HEK293 (cell line): ENCODE measurements around the gene HBZ.

Source experiments
- GLIS2 ChIP-seq: fragments of 450-650 bp; formaldehyde crosslinking; IDR thresholded peaks from 2 replicates; pipeline ENCODE4 v1.5.1; 2016; ENCODE audit warnings: missing biosample characterization, missing genetic modification characterization
- HOXC10 ChIP-seq: sonication (generic); formaldehyde crosslinking; IDR thresholded peaks from 2 replicates; pipeline ENCODE4 v1.8.1; 2023; ENCODE audit warnings: mild to moderate bottlenecking, missing genetic modification reagents
- KLF10 ChIP-seq: fragments of 450-650 bp; IDR thresholded peaks from 2 replicates; pipeline ENCODE4 v1.5.1; 2018; ENCODE audit warnings: missing biosample characterization, mild to moderate bottlenecking, missing genetic modification characterization
- KLF16 ChIP-seq: fragments of 450-650 bp; formaldehyde crosslinking; IDR thresholded peaks from 2 replicates; pipeline ENCODE4 v1.5.1; 2017; ENCODE audit warnings: missing biosample characterization, missing genetic modification characterization
- YY1 ChIP-seq: fragments of 450-650 bp; formaldehyde crosslinking; IDR thresholded peaks from 2 replicates; pipeline ENCODE4 v1.5.1; 2018; ENCODE audit warnings: missing biosample characterization, missing genetic modification characterization
- ZBTB20 ChIP-seq: fragments of 450-650 bp; formaldehyde crosslinking; IDR thresholded peaks from 2 replicates; pipeline ENCODE4 v1.5.1; 2016; ENCODE audit warnings: missing biosample characterization, missing genetic modification characterization
- ZNF112 ChIP-seq: fragments of 450-650 bp; formaldehyde crosslinking; IDR thresholded peaks from 2 replicates; pipeline ENCODE4 v1.5.0; 2017; ENCODE audit warnings: missing biosample characterization, missing genetic modification characterization
- ZNF184 ChIP-seq: fragments of 450-650 bp; IDR thresholded peaks from 2 replicates; pipeline ENCODE4 v1.5.1; 2018; ENCODE audit warnings: missing biosample characterization, mild to moderate bottlenecking, missing genetic modification characterization
- ZNF404 ChIP-seq: fragments of 450-650 bp; formaldehyde crosslinking; IDR thresholded peaks from 2 replicates; pipeline ENCODE4 v1.5.1; 2017; ENCODE audit warnings: missing biosample characterization, missing genetic modification characterization
- ZNF521 ChIP-seq: fragments of 450-650 bp; formaldehyde crosslinking; IDR thresholded peaks from 2 replicates; pipeline ENCODE4 v1.5.1; 2017; ENCODE audit warnings: missing biosample characterization, mild to moderate bottlenecking, missing genetic modification characterization
- ZNF544 ChIP-seq: fragments of 450-650 bp; formaldehyde crosslinking; IDR thresholded peaks from 2 replicates; pipeline ENCODE4 v1.5.0; 2017; ENCODE audit warnings: missing biosample characterization, missing genetic modification characterization
- ZNF571 ChIP-seq: fragments of 450-650 bp; formaldehyde crosslinking; IDR thresholded peaks from 2 replicates; pipeline ENCODE4 v1.5.0; 2017; ENCODE audit warnings: missing biosample characterization, missing genetic modification characterization
- ZNF664 ChIP-seq: fragments of 450-650 bp; formaldehyde crosslinking; IDR thresholded peaks from 2 replicates; pipeline ENCODE4 v1.5.1; 2016; ENCODE audit warnings: missing biosample characterization, missing genetic modification characterization
- ZNF707 ChIP-seq: fragments of 450-650 bp; formaldehyde crosslinking; IDR thresholded peaks from 2 replicates; pipeline ENCODE4 v1.5.1; 2016; ENCODE audit warnings: missing biosample characterization, missing genetic modification characterization
- ZNF791 ChIP-seq: fragments of 450-650 bp; formaldehyde crosslinking; IDR thresholded peaks from 2 replicates; pipeline ENCODE4 v1.5.1; 2016; ENCODE audit warnings: missing biosample characterization, missing genetic modification characterization
- ZNF843 ChIP-seq: fragments of 450-650 bp; formaldehyde crosslinking; IDR thresholded peaks from 2 replicates; pipeline ENCODE4 v1.5.1; 2016; ENCODE audit warnings: missing biosample characterization, missing genetic modification characterization
- TF ChIP-seq, protein P1 (sequence below): fragments of 450-650 bp; formaldehyde crosslinking; optimal IDR thresholded peaks from 2 replicates; pipeline ENCODE3; 2016; ENCODE audit warnings: missing biosample characterization, mild to moderate bottlenecking, missing genetic modification characterization
- TF ChIP-seq, protein P2 (sequence below): fragments of 450-650 bp; IDR thresholded peaks from 2 replicates; pipeline ENCODE4 v1.5.1; 2018; ENCODE audit warnings: missing biosample characterization, missing genetic modification characterization
- TF ChIP-seq, protein P3 (sequence below): fragments of 450-650 bp; formaldehyde crosslinking; IDR thresholded peaks from 2 replicates; pipeline ENCODE4 v1.5.1; 2016; ENCODE audit warnings: missing biosample characterization, missing genetic modification characterization
- TF ChIP-seq, protein P4 (sequence below): fragments of 450-650 bp; formaldehyde crosslinking; IDR thresholded peaks from 2 replicates; pipeline ENCODE4 v1.5.1; 2016; ENCODE audit warnings: missing biosample characterization, missing genetic modification characterization, borderline replicate concordance
- TF ChIP-seq, protein P5 (sequence below): fragments of 450-650 bp; formaldehyde crosslinking; IDR thresholded peaks from 2 replicates; pipeline ENCODE4 v1.5.1; 2016; ENCODE audit warnings: missing biosample characterization, missing genetic modification characterization
- TF ChIP-seq, protein P6 (sequence below): fragments of 450-650 bp; formaldehyde crosslinking; IDR thresholded peaks from 2 replicates; pipeline ENCODE4 v1.5.1; 2016; ENCODE audit warnings: missing biosample characterization, missing genetic modification characterization
- TF ChIP-seq, protein P7 (sequence below): fragments of 450-650 bp; formaldehyde crosslinking; IDR thresholded peaks from 2 replicates; pipeline ENCODE4 v1.5.1; 2016; ENCODE audit warnings: missing biosample characterization, missing genetic modification characterization
- TF ChIP-seq, protein P8 (sequence below): fragments of 450-650 bp; formaldehyde crosslinking; IDR thresholded peaks from 2 replicates; pipeline ENCODE4 v1.5.1; 2016; ENCODE audit warnings: missing biosample characterization, missing genetic modification characterization

HBZ gene

DNA sequence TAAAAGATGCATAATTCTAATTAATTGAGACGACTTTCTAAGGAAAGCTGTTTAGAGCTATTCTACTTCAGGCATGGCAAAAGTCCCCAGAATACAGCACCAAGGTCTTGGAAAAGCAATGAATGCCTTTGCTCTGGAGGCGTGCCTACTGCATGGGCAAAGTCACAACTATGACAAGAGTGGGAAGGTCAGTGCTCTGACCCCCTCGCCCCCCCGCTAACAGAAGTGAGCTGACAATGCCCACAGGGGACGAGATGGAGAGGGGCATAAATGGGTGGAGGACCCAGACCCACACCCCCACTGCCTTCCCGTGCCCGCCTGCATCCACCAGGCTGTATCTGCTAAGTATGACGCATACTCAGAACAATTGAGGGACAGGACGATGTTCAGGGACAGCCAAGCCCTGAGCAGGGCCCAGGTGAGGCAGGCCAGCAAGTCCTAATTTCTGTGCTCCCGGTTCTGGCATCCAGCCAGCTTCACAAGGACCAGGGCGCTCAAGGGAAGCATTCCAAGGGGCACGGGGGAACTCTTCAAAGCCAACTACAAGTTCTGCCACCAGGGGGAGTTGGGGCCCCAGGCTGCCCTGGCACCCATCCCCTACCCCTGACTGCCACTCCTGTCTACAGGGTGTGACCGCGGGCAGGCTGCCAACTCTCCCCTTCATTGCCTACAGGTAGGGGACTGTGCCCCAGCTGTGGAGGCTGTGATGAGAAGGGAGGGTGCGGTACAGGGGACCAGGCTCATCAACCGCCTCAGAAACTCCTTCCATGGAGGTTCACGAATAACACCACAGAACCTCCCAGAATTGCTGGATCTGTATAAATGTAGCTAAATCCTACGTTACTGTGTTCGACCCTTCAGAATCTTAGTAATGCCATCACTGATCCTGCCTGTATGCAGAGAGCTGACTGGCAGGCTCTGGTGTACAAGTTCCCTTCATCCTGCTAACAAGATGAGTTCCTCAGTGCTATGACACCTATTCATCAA, 34.8 kb upstream of the HBZ start (continued):
- TF ChIP-seq HOXC10 (CRISPR knock-in tag) (no peak), GLIS2 (tag by site-specific recombination) (peak; percentile 44; the same call in 1 of the 2 replicates), ZNF184 (tag by site-specific recombination) (no peak), ZNF791 (tag by site-specific recombination) (no peak), ZNF404 (tag by site-specific recombination) (no peak), ZNF707 (tag by site-specific recombination) (no peak), ZBTB20 (tag by site-specific recombination) (peak; percentile 82), KLF16 (peak; percentile 69; the same call in 1 of the 2 replicates), ZNF664 (tag by site-specific recombination) (no peak), ZNF571 (tag by site-specific recombination) (no peak), ZNF112 (tag by site-specific recombination) (no peak), ZNF544 (tag by site-specific recombination) (0 out of 2 replicates have a peak, but pooled peaks have one; percentile 29), YY1 (tag by site-specific recombination) (no peak), ZNF521 (tag by site-specific recombination) (no peak), ZNF843 (no peak), KLF10 (peak; percentile 37; the same call in 1 of the 2 replicates)
- TF ChIP-seq, protein P1, sequence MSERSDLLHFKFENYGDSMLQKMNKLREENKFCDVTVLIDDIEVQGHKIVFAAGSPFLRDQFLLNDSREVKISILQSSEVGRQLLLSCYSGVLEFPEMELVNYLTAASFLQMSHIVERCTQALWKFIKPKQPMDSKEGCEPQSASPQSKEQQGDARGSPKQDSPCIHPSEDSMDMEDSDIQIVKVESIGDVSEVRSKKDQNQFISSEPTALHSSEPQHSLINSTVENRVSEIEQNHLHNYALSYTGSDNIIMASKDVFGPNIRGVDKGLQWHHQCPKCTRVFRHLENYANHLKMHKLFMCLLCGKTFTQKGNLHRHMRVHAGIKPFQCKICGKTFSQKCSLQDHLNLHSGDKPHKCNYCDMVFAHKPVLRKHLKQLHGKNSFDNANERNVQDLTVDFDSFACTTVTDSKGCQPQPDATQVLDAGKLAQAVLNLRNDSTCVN (tag by site-specific recombination) = peak; percentile 14
- TF ChIP-seq, protein P2, sequence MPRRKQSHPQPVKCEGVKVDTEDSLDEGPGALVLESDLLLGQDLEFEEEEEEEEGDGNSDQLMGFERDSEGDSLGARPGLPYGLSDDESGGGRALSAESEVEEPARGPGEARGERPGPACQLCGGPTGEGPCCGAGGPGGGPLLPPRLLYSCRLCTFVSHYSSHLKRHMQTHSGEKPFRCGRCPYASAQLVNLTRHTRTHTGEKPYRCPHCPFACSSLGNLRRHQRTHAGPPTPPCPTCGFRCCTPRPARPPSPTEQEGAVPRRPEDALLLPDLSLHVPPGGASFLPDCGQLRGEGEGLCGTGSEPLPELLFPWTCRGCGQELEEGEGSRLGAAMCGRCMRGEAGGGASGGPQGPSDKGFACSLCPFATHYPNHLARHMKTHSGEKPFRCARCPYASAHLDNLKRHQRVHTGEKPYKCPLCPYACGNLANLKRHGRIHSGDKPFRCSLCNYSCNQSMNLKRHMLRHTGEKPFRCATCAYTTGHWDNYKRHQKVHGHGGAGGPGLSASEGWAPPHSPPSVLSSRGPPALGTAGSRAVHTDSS = no peak
- TF ChIP-seq, protein P3, sequence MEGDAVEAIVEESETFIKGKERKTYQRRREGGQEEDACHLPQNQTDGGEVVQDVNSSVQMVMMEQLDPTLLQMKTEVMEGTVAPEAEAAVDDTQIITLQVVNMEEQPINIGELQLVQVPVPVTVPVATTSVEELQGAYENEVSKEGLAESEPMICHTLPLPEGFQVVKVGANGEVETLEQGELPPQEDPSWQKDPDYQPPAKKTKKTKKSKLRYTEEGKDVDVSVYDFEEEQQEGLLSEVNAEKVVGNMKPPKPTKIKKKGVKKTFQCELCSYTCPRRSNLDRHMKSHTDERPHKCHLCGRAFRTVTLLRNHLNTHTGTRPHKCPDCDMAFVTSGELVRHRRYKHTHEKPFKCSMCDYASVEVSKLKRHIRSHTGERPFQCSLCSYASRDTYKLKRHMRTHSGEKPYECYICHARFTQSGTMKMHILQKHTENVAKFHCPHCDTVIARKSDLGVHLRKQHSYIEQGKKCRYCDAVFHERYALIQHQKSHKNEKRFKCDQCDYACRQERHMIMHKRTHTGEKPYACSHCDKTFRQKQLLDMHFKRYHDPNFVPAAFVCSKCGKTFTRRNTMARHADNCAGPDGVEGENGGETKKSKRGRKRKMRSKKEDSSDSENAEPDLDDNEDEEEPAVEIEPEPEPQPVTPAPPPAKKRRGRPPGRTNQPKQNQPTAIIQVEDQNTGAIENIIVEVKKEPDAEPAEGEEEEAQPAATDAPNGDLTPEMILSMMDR = peak; percentile 69
- TF ChIP-seq, protein P4, sequence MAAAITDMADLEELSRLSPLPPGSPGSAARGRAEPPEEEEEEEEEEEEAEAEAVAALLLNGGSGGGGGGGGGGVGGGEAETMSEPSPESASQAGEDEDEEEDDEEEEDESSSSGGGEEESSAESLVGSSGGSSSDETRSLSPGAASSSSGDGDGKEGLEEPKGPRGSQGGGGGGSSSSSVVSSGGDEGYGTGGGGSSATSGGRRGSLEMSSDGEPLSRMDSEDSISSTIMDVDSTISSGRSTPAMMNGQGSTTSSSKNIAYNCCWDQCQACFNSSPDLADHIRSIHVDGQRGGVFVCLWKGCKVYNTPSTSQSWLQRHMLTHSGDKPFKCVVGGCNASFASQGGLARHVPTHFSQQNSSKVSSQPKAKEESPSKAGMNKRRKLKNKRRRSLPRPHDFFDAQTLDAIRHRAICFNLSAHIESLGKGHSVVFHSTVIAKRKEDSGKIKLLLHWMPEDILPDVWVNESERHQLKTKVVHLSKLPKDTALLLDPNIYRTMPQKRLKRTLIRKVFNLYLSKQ (tag by site-specific recombination) = no peak
- TF ChIP-seq, protein P5, sequence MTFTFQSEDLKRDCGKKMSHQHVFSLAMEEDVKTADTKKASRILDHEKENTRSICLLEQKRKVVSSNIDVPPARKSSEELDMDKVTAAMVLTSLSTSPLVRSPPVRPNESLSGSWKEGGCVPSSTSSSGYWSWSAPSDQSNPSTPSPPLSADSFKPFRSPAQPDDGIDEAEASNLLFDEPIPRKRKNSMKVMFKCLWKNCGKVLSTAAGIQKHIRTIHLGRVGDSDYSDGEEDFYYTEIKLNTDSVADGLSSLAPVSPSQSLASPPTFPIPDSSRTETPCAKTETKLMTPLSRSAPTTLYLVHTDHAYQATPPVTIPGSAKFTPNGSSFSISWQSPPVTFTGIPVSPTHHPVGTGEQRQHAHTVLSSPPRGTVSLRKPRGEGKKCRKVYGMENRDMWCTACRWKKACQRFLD (tag by site-specific recombination) = no peak
- TF ChIP-seq, protein P6, sequence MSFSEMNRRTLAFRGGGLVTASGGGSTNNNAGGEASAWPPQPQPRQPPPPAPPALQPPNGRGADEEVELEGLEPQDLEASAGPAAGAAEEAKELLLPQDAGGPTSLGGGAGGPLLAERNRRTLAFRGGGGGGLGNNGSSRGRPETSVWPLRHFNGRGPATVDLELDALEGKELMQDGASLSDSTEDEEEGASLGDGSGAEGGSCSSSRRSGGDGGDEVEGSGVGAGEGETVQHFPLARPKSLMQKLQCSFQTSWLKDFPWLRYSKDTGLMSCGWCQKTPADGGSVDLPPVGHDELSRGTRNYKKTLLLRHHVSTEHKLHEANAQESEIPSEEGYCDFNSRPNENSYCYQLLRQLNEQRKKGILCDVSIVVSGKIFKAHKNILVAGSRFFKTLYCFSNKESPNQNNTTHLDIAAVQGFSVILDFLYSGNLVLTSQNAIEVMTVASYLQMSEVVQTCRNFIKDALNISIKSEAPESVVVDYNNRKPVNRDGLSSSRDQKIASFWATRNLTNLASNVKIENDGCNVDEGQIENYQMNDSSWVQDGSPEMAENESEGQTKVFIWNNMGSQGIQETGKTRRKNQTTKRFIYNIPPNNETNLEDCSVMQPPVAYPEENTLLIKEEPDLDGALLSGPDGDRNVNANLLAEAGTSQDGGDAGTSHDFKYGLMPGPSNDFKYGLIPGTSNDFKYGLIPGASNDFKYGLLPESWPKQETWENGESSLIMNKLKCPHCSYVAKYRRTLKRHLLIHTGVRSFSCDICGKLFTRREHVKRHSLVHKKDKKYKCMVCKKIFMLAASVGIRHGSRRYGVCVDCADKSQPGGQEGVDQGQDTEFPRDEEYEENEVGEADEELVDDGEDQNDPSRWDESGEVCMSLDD (tag by site-specific recombination) = no peak
- TF ChIP-seq, protein P7, sequence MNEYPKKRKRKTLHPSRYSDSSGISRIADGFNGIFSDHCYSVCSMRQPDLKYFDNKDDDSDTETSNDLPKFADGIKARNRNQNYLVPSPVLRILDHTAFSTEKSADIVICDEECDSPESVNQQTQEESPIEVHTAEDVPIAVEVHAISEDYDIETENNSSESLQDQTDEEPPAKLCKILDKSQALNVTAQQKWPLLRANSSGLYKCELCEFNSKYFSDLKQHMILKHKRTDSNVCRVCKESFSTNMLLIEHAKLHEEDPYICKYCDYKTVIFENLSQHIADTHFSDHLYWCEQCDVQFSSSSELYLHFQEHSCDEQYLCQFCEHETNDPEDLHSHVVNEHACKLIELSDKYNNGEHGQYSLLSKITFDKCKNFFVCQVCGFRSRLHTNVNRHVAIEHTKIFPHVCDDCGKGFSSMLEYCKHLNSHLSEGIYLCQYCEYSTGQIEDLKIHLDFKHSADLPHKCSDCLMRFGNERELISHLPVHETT (tag by site-specific recombination) = no peak
- TF ChIP-seq, protein P8, sequence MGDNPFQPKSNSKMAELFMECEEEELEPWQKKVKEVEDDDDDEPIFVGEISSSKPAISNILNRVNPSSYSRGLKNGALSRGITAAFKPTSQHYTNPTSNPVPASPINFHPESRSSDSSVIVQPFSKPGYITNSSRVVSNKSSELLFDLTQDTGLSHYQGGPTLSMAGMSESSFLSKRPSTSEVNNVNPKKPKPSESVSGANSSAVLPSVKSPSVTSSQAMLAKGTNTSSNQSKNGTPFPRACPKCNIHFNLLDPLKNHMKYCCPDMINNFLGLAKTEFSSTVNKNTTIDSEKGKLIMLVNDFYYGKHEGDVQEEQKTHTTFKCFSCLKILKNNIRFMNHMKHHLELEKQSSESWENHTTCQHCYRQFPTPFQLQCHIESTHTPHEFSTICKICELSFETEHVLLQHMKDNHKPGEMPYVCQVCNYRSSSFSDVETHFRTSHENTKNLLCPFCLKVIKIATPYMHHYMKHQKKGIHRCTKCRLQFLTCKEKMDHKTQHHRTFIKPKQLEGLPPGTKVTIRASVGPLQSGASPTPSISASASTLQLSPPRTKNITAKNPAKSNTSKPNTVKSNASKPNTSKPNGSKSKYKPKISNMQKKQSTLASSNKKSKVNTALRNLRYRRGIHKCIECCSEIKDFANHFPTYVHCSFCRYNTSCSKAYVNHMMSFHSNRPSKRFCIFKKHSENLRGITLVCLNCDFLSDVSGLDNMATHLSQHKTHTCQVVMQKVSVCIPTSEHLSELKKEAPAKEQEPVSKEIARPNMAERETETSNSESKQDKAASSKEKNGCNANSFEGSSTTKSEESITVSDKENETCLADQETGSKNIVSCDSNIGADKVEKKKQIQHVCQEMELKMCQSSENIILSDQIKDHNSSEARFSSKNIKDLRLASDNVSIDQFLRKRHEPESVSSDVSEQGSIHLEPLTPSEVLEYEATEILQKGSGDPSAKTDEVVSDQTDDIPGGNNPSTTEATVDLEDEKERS (tag by site-specific recombination) = no peak
